ENCODE results near the gene SLC7A1. TPM values are rescaled to one million over a fixed set of nuclear protein-coding genes. Genes with fewer than 3 reads are reported as not detected.

SLC7A1 gene
- total RNA-seq, 1 donor from 2014 or later, result 91.5 TPM

- Histone ChIP-seq H3K4me3 (ENCODE audit: low read depth, low read length) (no peak overlapping the region), H3K36me3 (ENCODE audit: control insufficient read depth, insufficient read depth, low read length) (no peaks in the 10 kb centered on the region), H3K27me3 (ENCODE audit: control insufficient read depth, insufficient read depth, low read length) (no peaks in the 10 kb centered on the region)
- no peak for TF ChIP-seq CTCF (IDR thresholded peaks at IDR 0.05; ENCODE audit: insufficient read depth, low read length, poor library complexity, severe bottlenecking)
- DNase-seq (ENCODE audit: low read depth), result no peak
Observed at GRCh38 chr13:29471551-29471950, 123.9 kb downstream of the SLC7A1 start.

- no peak for DNase-seq (ENCODE audit: low read depth)
- no peak for TF ChIP-seq CTCF (IDR thresholded peaks at IDR 0.05; ENCODE audit: insufficient read depth, low read length, poor library complexity, severe bottlenecking)
- H3K36me3 ChIP-seq (ENCODE audit: control insufficient read depth, insufficient read depth, low read length), result no peaks in the 10 kb centered on the region
Observed at GRCh38 chr13:29465741-29466293, 129.7 kb downstream of the SLC7A1 start.

GRCh38 chr13:29464105-29464679, 131.3 kb downstream of the SLC7A1 start:
- DNase-seq (ENCODE audit: low read depth), result no peak
- no peaks in the 10 kb centered on the region for H3K36me3 ChIP-seq (ENCODE audit: control insufficient read depth, insufficient read depth, low read length)

More at GRCh38 chr13:29465741-29466293, 129.7 kb downstream of the SLC7A1 start:
- Histone ChIP-seq H3K4me3 (ENCODE audit: low read depth, low read length) (no peak overlapping the region), H3K27me3 (ENCODE audit: control insufficient read depth, insufficient read depth, low read length) (peaks cover 2% of the 10 kb centered on the region)

GRCh38 chr13:29459813-29460355, 135.6 kb downstream of the SLC7A1 start:
- Histone ChIP-seq H3K27me3 (ENCODE audit: control insufficient read depth, insufficient read depth, low read length) (peaks cover 2% of the 10 kb centered on the region), H3K4me3 (ENCODE audit: low read depth, low read length) (no peak overlapping the region), H3K36me3 (ENCODE audit: control insufficient read depth, insufficient read depth, low read length) (no peaks in the 10 kb centered on the region)
- DNase-seq (ENCODE audit: low read depth), result no peak
- TF ChIP-seq CTCF (IDR thresholded peaks at IDR 0.05; ENCODE audit: insufficient read depth, low read length, poor library complexity, severe bottlenecking), result no peak

More at GRCh38 chr13:29464105-29464679, 131.3 kb downstream of the SLC7A1 start:
- H3K27me3 ChIP-seq (ENCODE audit: control insufficient read depth, insufficient read depth, low read length), result peaks cover 2% of the 10 kb centered on the region
- no peak for TF ChIP-seq CTCF (IDR thresholded peaks at IDR 0.05; ENCODE audit: insufficient read depth, low read length, poor library complexity, severe bottlenecking)
- no peak overlapping the region for H3K4me3 ChIP-seq (ENCODE audit: low read depth, low read length)
